Urothelium cell line (cell line): Measurements from ENCODE around the gene PIGL.
"Not testable (repeated sequence)": the region's sequence is repeated elsewhere in the genome, so short reads cannot be mapped to it uniquely, and the experiment has no call there.

Experiments used
- DNase-seq: peaks from one replicate; pipeline ENCODE4 v3.0.0; 2011; ENCODE audit warnings: low spot score, mixed read lengths
- FAIRE-seq: peaks from 2 replicates; lab custom pipeline; 2011; peaks lifted over from hg19 to GRCh38; lab: Jason Lieb, UNC

The PIGL gene

GRCh38 chr17:16301963-16302855 is 85.2 kb downstream of the PIGL start:
- DNase-seq (no peak), FAIRE-seq (no peak)

- no peak for FAIRE-seq
- no peak for DNase-seq
Measured at GRCh38 chr17:16302856-16303255, 85.8 kb downstream of the PIGL start.

- FAIRE-seq (no peak), DNase-seq (no peak)
Measured at GRCh38 chr17:16304830-16305229, 87.8 kb downstream of the PIGL start.

- DNase-seq (no peak), FAIRE-seq (no peak)
Measured at GRCh38 chr17:16306211-16306610, 89.2 kb downstream of the PIGL start.

- FAIRE-seq, DNase-seq: not testable (repeated sequence)
Measured at GRCh38 chr17:16312061-16312460, 95.1 kb downstream of the PIGL start.

GRCh38 chr17:16313139-16314090 is 96.4 kb downstream of the PIGL start:
- DNase-seq (no peak), FAIRE-seq (no peak)

GRCh38 chr17:16314189-16314588 is 97.2 kb downstream of the PIGL start:
- DNase-seq (no peak), FAIRE-seq (no peak)

- DNase-seq (no peak), FAIRE-seq (no peak)
Measured at GRCh38 chr17:16314859-16315258, 97.8 kb downstream of the PIGL start.

GRCh38 chr17:16319969-16320368 is 103.0 kb downstream of the PIGL start:
- no peak for FAIRE-seq

GRCh38 chr17:16322636-16323035 is 105.6 kb downstream of the PIGL start:
- DNase-seq (no peak), FAIRE-seq (no peak)

More at GRCh38 chr17:16319969-16320368, 103.0 kb downstream of the PIGL start:
- DNase-seq, result no peak

GRCh38 chr17:16325964-16326363 is 109.0 kb downstream of the PIGL start:
- no peak for FAIRE-seq
- no peak for DNase-seq

GRCh38 chr17:16327018-16327417 is 110.0 kb downstream of the PIGL start:
- FAIRE-seq (no peak), DNase-seq (no peak)

- FAIRE-seq, result no peak
Measured at GRCh38 chr17:16328997-16329396, 112.0 kb downstream of the PIGL start.

GRCh38 chr17:16329519-16330271 is 112.7 kb downstream of the PIGL start:
- DNase-seq, result peak; percentile 20
- FAIRE-seq, result no peak

More at GRCh38 chr17:16328997-16329396, 112.0 kb downstream of the PIGL start:
- no peak for DNase-seq

GRCh38 chr17:16338391-16338790 is 121.4 kb downstream of the PIGL start:
- DNase-seq (no peak), FAIRE-seq (no peak)

GRCh38 chr17:16339402-16339801 is 122.4 kb downstream of the PIGL start:
- FAIRE-seq (no peak), DNase-seq (no peak)

- DNase-seq (no peak), FAIRE-seq (no peak)
Measured at GRCh38 chr17:16339959-16340358, 122.9 kb downstream of the PIGL start.

- FAIRE-seq (no peak), DNase-seq (no peak)
Measured at GRCh38 chr17:16342979-16343378, 126.0 kb downstream of the PIGL start.

- FAIRE-seq (no peak), DNase-seq (no peak)
Measured at GRCh38 chr17:16343569-16343968, 126.6 kb downstream of the PIGL start.

GRCh38 chr17:16345565-16345964 is 128.6 kb downstream of the PIGL start:
- no peak for DNase-seq
- no peak for FAIRE-seq
